Endothelial cell of umbilical vein (primary cell): ENCODE data around the gene IGSF22. TPM values are rescaled to one million over a fixed set of nuclear protein-coding genes. Genes with fewer than 3 reads are reported as not detected.
A peak's percentile ranks its signal among the peaks of the same experiment; 100 is the strongest.

Experiments used
- BruUV-seq: library from RNA; stranded (reverse); fragments of 400-500 nt; replicated peaks from 2 replicates; lab custom pipeline; 2021; lab: Mats Ljungman, UMichigan
- CTCF ChIA-PET: fragments of 300-600, 350-600 bp; sonication (Branson Sonifier 250); formaldehyde crosslinking; loops from one replicate; lab custom pipeline; 2021; ENCODE audit warnings: antibody characterized with exemption, inconsistent platforms; lab: Charles Lee
- POLR2A ChIA-PET: fragments of 300-600, 350-600 bp; sonication (Branson Sonifier 250); formaldehyde crosslinking; loops from one replicate; lab custom pipeline; 2021; ENCODE audit warnings: antibody characterized with exemption, inconsistent platforms; lab: Charles Lee
- DNase-seq: peaks from one replicate; pipeline ENCODE4 v3.0.0-alpha.2; 2011; ENCODE audit warnings: low read depth, low spot score
- FAIRE-seq: peaks from 2 replicates; lab custom pipeline; 2011; peaks lifted over from hg19 to GRCh38; lab: Jason Lieb, UNC
- H2AFZ ChIP-seq: 2 replicates; pipeline ENCODE4 v1.6.0; 2012; ENCODE audit warnings: low read depth, low read length, control low read depth, inconsistent platforms
- H3K27ac ChIP-seq: 2 replicates; pipeline ENCODE4 v1.5.1; 2011; ENCODE audit warnings: low read depth, mild to moderate bottlenecking, control low read depth, low read length, moderate library complexity; ENCODE audit not compliant: insufficient read depth
- H3K27me3 ChIP-seq, 2 experiments: 2 replicates each; pipeline versions ENCODE4 v1.6.0 to v1.6.1; 2011; ENCODE audit warnings: low read length in 2 of 2, mixed read lengths in 1 of 2; ENCODE audit not compliant: control insufficient read depth in 2 of 2, insufficient read depth in 2 of 2
- H3K36me3 ChIP-seq, 2 experiments: 2 replicates in 1 of 2; 3 replicates in 1 of 2; pipeline ENCODE4 v1.5.1; 2011; ENCODE audit warnings: low read length in 2 of 2, mild to moderate bottlenecking in 1 of 2, moderate library complexity in 1 of 2; ENCODE audit not compliant: control insufficient read depth in 2 of 2, insufficient read depth in 2 of 2; ENCODE audit errors: extremely low read depth in 1 of 2
- H3K4me1 ChIP-seq: 3 replicates; pipeline ENCODE4 v1.5.1; 2011; ENCODE audit warnings: mild to moderate bottlenecking, low read length; ENCODE audit not compliant: control insufficient read depth, insufficient read depth; ENCODE audit errors: extremely low read depth
- H3K4me2 ChIP-seq: 2 replicates; pipeline ENCODE4 v1.6.1; 2011; ENCODE audit warnings: low read length, control low read depth, mixed read lengths; ENCODE audit not compliant: insufficient read depth
- H3K4me3 ChIP-seq, 3 experiments: fragments of 200-600 bp in 1 of 3; sonication (generic), shearing (Covaris generic) in 1 of 3; replicated peaks in 1 of 3; 2 replicates each; pipeline ENCODE4 v1.5.1; 2011 to 2016; ENCODE audit warnings: control low read depth in 3 of 3, low read length in 3 of 3, mild to moderate bottlenecking in 2 of 3, inconsistent platforms in 1 of 3, low read depth in 1 of 3, moderate library complexity in 1 of 3; ENCODE audit not compliant: insufficient read depth in 1 of 3
- H3K79me2 ChIP-seq: 2 replicates; pipeline ENCODE4 v1.6.0; 2012; ENCODE audit warnings: low read length, inconsistent platforms; ENCODE audit not compliant: control insufficient read depth, insufficient read depth
- H3K9ac ChIP-seq: replicated peaks from 2 replicates; pipeline ENCODE3; 2011; ENCODE audit warnings: low read length, control low read depth; ENCODE audit not compliant: insufficient read depth; ENCODE audit errors: extremely low read depth
- H3K9me1 ChIP-seq: replicated peaks from 3 replicates; pipeline ENCODE4 v1.6.0; 2011; ENCODE audit warnings: mild to moderate bottlenecking, low read length; ENCODE audit not compliant: control insufficient read depth, insufficient read depth; ENCODE audit errors: extremely low read depth
- H3K9me3 ChIP-seq: replicated peaks from 2 replicates; pipeline ENCODE4 v1.5.1; 2012; ENCODE audit warnings: low read length, inconsistent platforms; ENCODE audit not compliant: control insufficient read depth, insufficient read depth
- H4K20me1 ChIP-seq: replicated peaks from 2 replicates; pipeline ENCODE3; 2011; ENCODE audit warnings: mild to moderate bottlenecking, low read length; ENCODE audit not compliant: control insufficient read depth, insufficient read depth; ENCODE audit errors: extremely low read depth
- CTCF ChIP-seq, 2 donors: IDR thresholded peaks; 1 replicate in 1 of 2; 2 replicates in 1 of 2; pipeline ENCODE4 v1.5.1; 2011; ENCODE audit warnings: low read length in 2 of 2, mild to moderate bottlenecking in 2 of 2, moderate library complexity in 2 of 2, control low read depth in 1 of 2, inconsistent platforms in 1 of 2, low read depth in 1 of 2; ENCODE audit not compliant: insufficient read depth in 1 of 2; ENCODE audit errors: extremely low read depth in 1 of 2
- EZH2 ChIP-seq: IDR thresholded peaks from 2 replicates; pipeline ENCODE4 v1.6.1; 2012; ENCODE audit warnings: borderline replicate concordance, low read depth, mild to moderate bottlenecking, moderate library complexity, low read length, inconsistent platforms; ENCODE audit not compliant: severe bottlenecking
- FOS ChIP-seq: IDR thresholded peaks from 2 replicates; pipeline ENCODE4 v1.6.1; 2011; ENCODE audit warnings: mild to moderate bottlenecking, low read length, moderate library complexity, borderline replicate concordance; ENCODE audit not compliant: insufficient read depth
- GATA2 ChIP-seq: IDR thresholded peaks from 2 replicates; pipeline ENCODE4 v1.7.0; 2011; ENCODE audit warnings: low read depth, mild to moderate bottlenecking, moderate library complexity, mixed read lengths, low read length; ENCODE audit not compliant: insufficient read length, insufficient read depth
- JUN ChIP-seq: IDR thresholded peaks from 2 replicates; pipeline ENCODE4 v1.6.1; 2011; ENCODE audit warnings: borderline replicate concordance, low read depth; ENCODE audit not compliant: insufficient read length, insufficient read depth
- MAX ChIP-seq: IDR thresholded peaks from 2 replicates; pipeline ENCODE4 v1.6.1; 2011; ENCODE audit not compliant: insufficient read depth, insufficient read length
- MYC ChIP-seq: IDR thresholded peaks from one replicate; pipeline ENCODE4 v1.6.1; 2011; ENCODE audit warnings: mild to moderate bottlenecking, low read depth, low read length
- POLR2A ChIP-seq: IDR thresholded peaks from 2 replicates; pipeline ENCODE4 v1.6.1; 2012; ENCODE audit warnings: low read depth, mild to moderate bottlenecking, control low read depth, low read length
- POLR2AphosphoS5 ChIP-seq: IDR thresholded peaks from 2 replicates; pipeline ENCODE4 v1.6.1; 2012; ENCODE audit warnings: low read depth, mild to moderate bottlenecking, control low read depth, low read length, moderate library complexity; ENCODE audit not compliant: insufficient read depth
- dilution Hi-C: fragments of 300-500 bp; cut with MboI; formaldehyde crosslinking; loops from one replicate; pipeline ENCODE4 v1.15.0; 2019; ENCODE audit warnings: low sequenced_read_pairs; ENCODE audit not compliant: extremely low pct_ligation_motif_present
- intact Hi-C: fragments of 100-400 bp; cut with micrococcal nuclease; formaldehyde crosslinking; loops from one replicate; pipeline ENCODE4 v1.10.0; 2022
- polyA plus RNA-seq, 4 experiments: library from polyadenylated mRNA; depleted of rRNA in 3 of 4; stranded (reverse) in 3 of 4; unstranded in 1 of 4; fragments of >200 nt; gene quantifications; 2 replicates each; pipeline versions ENCODE4 v1.2.1 to v1.2.3, GENCODE V29; 2011 to 2012; ENCODE audit warnings: missing spikeins in 1 of 4
- total RNA-seq: library from RNA; stranded (reverse); gene quantifications from 2 replicates; pipeline ENCODE4 v1.2.3, GENCODE V29; 2021

The IGSF22 gene
- total and polyA plus RNA-seq, 2 donors (not counting 3 experiments of a cell fraction or from before 2014, with no cell fraction given) = not detected

- H3K9me3 ChIP-seq = no peaks in the 10 kb centered on the region
- CTCF ChIA-PET = interaction anchor here (0.6 to 3.5 kb wide), 6 partner anchors 8 to 462 kb away, joined by 3 to 20 read pairs (median 3); partner anchors contain the start of gene UEVLD
- FAIRE-seq = no peak
- intact Hi-C loops = loop anchor here (2.0 to 5.0 kb wide), 2 partner anchors 17 to 1693 kb away; partner anchors contain the start of gene PLEKHA7
- H3K27ac ChIP-seq = no peak overlapping the region
- H3K9ac ChIP-seq = no peak overlapping the region
- POLR2A ChIA-PET = no interaction called here
- H3K4me3 ChIP-seq = peak overlapping the region in 2 of 3 experiments; percentile 2 to 25
- peak overlapping the region; percentile 56 for H2AFZ ChIP-seq
- peaks cover 16 to 26% of the 10 kb centered on the region in 2 experiments for H3K27me3 ChIP-seq
- H4K20me1 ChIP-seq = no peaks in the 10 kb centered on the region
- peaks cover 0 to 2% of the 10 kb centered on the region in 2 experiments for H3K36me3 ChIP-seq
- H3K79me2 ChIP-seq = no peaks in the 10 kb centered on the region
- TF ChIP-seq GATA2 (no peak), MYC (no peak), EZH2 (no peak), POLR2AphosphoS5 (no peak), FOS (no peak), MAX (no peak), CTCF (IDR thresholded peaks at IDR 0.05; ENCODE audit: extremely low read depth in 1 of 2, insufficient read depth in 1 of 2, low read depth in 1 of 2, low read length in 2 of 2) (no peak), POLR2A (no peak), JUN (no peak)
- H3K9me1 ChIP-seq = no peaks in the 10 kb centered on the region
- H3K4me2 ChIP-seq = peak overlapping the region; percentile 37
- dilution Hi-C loops = no loop called here
- TSS peak; percentile 28 for BruUV-seq
- peak; percentile 13 for DNase-seq
- peaks cover 6% of the 10 kb centered on the region for H3K4me1 ChIP-seq
Measured at GRCh38 chr11:18705651-18706281, 20.2 kb downstream of the IGSF22 start.
